ENCODE data around the gene DDR1.
A peak's percentile ranks its signal among the peaks of the same experiment; 100 is the strongest.

Gene DDR1
- 2.3 to 3.6 (median 3.1) reads per million in 3 donors for total RNA-seq

DNA sequence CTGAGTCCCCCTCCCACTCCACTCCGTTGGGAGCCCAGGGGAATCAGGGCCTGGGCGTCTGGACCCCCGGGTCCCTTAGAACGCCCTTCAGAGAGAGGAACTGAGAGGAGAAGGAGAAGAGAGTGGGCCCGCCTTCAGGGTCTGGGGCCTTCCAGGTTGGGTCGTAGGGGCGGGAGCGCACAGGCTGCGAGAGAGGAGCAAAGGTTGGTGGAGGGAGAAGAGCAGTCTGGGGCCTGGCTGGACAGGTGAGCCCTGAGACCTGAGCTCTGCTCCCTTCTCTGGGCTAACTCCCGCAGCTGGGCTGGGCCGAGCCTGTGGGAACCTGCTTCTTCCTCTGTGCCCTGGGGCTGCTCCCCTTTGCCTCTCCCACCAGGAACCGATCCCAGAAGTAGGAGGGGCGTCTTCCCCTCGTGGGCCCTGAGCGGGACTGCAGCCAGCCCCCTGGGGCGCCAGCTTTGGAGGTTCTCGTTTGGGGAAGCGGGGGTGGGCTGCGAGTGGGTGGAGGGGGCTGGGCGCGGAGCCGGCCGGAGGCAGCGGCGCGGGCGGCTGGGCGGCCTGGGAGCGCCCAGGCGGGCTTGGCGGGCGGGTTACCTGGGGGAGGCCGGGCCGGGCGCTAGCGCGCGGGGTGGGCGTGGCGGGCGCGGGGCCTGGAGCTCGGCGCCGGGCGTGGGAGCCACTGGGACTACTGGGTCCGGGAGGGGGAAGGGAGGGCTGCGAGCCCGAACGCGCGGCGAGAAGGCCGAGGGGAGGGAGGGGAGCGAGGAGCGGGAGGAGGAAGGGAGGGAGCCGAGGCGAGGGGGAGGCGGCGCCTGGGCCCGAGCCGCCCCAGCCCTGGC is at the start of gene DDR1:
TSS of gene DDR1 (plus strand) at position 835 of the 836 bp plus-strand sequence. CDS start 4,211 bp downstream, outside the sequence.
- peak; percentile 19 to 38 (median 31) for DNase-seq
- Histone ChIP-seq H3K27ac (ENCODE audit: insufficient read depth, low read length, poor library complexity, severe bottlenecking) (no peak within 1 kb of the TSS), H3K36me3 (ENCODE audit: control insufficient read depth, insufficient read depth, low read length) (no peaks in the 10 kb centered on the region), H3K4me3 (ENCODE audit: insufficient read depth, low read depth, low read length, poor library complexity, severe bottlenecking) (peak within 1 kb of the TSS; percentile 67), H3K9me3 (ENCODE audit: control insufficient read depth, low read length) (no peaks in the 10 kb centered on the region), H3K4me1 (ENCODE audit: control insufficient read depth, insufficient read depth, low read length, poor library complexity, severe bottlenecking) (peaks cover 28% of the 10 kb centered on the region), H3K27me3 (replicated peaks; ENCODE audit: control insufficient read depth, insufficient read depth, low read length, poor library complexity, severe bottlenecking) (no peaks in the 10 kb centered on the region)

DNA sequence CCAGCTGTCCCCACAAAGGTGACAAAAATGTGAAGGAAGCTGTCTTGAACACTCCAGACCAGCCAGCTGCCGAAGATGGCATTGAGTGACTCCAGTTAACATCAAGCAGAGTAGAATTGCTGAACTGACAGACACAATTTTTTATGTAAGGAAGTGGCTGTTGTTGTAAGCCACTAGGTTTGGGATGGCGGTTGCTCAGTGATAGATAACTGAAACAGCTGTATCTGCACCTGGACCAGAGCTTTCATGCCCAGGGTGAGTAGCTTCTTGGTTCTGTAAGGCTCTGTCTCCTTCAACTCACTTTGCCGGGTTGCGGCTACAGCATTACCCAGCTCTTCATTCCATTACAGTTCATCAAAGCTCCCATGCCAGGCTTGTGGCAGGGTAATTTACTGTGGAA is 49.7 kb upstream of the DDR1 start:
- Histone ChIP-seq H3K4me1 (ENCODE audit: control insufficient read depth, insufficient read depth, low read length, poor library complexity, severe bottlenecking) (peaks cover 20% of the 10 kb centered on the region), H3K27ac (ENCODE audit: insufficient read depth, low read length, poor library complexity, severe bottlenecking) (peak overlapping the region; percentile 38)

DNA sequence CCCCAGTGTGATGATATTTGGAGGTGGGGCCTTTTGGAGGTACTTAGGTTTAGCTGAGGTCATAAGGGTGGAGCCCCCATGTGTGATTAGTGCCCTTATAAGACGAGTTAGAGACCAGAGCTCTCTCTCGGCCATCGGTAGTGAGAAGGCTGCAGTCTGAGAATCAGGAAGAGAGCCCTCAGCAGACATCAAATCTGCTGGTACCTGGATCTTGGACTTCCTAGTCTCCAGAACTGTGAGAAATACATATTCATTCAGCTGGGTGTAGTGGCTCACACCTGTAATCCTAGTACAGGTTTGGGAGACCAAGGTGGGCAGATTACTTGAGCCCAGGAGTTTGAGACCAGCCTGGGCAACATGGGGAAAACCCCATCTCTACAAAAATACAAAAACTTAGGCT is 48.7 kb upstream of the DDR1 start:
- Histone ChIP-seq H3K4me3 (ENCODE audit: insufficient read depth, low read depth, low read length, poor library complexity, severe bottlenecking) (no peak overlapping the region), H3K36me3 (ENCODE audit: control insufficient read depth, insufficient read depth, low read length) (no peaks in the 10 kb centered on the region), H3K27me3 (replicated peaks; ENCODE audit: control insufficient read depth, insufficient read depth, low read length, poor library complexity, severe bottlenecking) (no peaks in the 10 kb centered on the region), H3K9me3 (ENCODE audit: control insufficient read depth, low read length) (no peaks in the 10 kb centered on the region), H3K27ac (ENCODE audit: insufficient read depth, low read length, poor library complexity, severe bottlenecking) (peak overlapping the region; percentile 38), H3K4me1 (ENCODE audit: control insufficient read depth, insufficient read depth, low read length, poor library complexity, severe bottlenecking) (peaks cover 19% of the 10 kb centered on the region)
- DNase-seq = no peak

More for the DNA sequence above, 49.7 kb upstream of the DDR1 start:
- H3K36me3 ChIP-seq (ENCODE audit: control insufficient read depth, insufficient read depth, low read length) = no peaks in the 10 kb centered on the region
- DNase-seq = no peak
- H3K27me3 ChIP-seq (replicated peaks; ENCODE audit: control insufficient read depth, insufficient read depth, low read length, poor library complexity, severe bottlenecking) = no peaks in the 10 kb centered on the region
- H3K9me3 ChIP-seq (ENCODE audit: control insufficient read depth, low read length) = no peaks in the 10 kb centered on the region
- H3K4me3 ChIP-seq (ENCODE audit: insufficient read depth, low read depth, low read length, poor library complexity, severe bottlenecking) = no peak overlapping the region

DNA sequence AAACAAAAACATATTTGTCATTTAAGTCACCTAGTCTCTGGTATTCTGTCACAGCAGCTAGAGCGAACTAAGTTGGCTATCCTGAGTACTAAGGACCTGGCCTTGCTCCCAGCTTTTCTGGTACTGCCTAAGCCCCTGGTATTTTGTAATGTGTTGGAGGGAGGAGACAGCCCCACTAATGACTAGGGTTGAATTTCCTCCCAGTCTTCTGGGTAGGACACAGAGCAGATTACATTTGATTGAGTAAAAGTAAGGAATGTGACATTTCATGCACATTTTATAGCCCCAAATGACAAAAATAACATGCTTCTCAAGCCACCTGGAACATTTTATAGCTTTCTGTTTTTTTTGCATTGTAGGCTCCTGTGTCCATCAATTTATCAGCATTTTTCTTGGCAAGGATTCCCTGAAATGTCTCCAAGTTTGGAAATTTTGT is 47.9 kb upstream of the DDR1 start:
- Histone ChIP-seq H3K27me3 (replicated peaks; ENCODE audit: control insufficient read depth, insufficient read depth, low read length, poor library complexity, severe bottlenecking) (no peaks in the 10 kb centered on the region), H3K27ac (ENCODE audit: insufficient read depth, low read length, poor library complexity, severe bottlenecking) (no peak overlapping the region), H3K4me3 (ENCODE audit: insufficient read depth, low read depth, low read length, poor library complexity, severe bottlenecking) (no peak overlapping the region), H3K9me3 (ENCODE audit: control insufficient read depth, low read length) (no peaks in the 10 kb centered on the region), H3K4me1 (ENCODE audit: control insufficient read depth, insufficient read depth, low read length, poor library complexity, severe bottlenecking) (peaks cover 10% of the 10 kb centered on the region), H3K36me3 (ENCODE audit: control insufficient read depth, insufficient read depth, low read length) (no peaks in the 10 kb centered on the region)
- no peak for DNase-seq

DNA sequence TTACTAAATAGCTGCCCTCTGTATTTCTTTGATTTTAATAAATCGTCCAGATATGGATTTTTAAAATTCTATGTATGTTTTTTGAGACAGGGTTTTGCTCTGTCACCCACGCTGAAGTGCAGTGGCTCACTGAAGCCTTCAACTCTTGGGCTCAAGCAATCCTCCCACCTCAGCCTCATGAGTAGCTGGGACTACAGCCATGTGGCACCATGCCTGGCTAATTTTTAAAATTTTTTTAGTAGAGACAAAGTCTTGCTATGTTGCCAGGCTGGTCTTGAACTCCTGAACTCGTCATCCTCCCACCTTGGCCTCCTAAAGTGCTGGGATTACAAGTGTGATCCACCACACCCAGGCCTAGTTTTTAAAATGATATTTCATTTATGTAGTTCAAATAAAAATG is 47.4 kb upstream of the DDR1 start:
- Histone ChIP-seq H3K9me3 (ENCODE audit: control insufficient read depth, low read length) (no peaks in the 10 kb centered on the region), H3K4me1 (ENCODE audit: control insufficient read depth, insufficient read depth, low read length, poor library complexity, severe bottlenecking) (peaks cover 9% of the 10 kb centered on the region), H3K4me3 (ENCODE audit: insufficient read depth, low read depth, low read length, poor library complexity, severe bottlenecking) (no peak overlapping the region), H3K36me3 (ENCODE audit: control insufficient read depth, insufficient read depth, low read length) (no peaks in the 10 kb centered on the region), H3K27ac (ENCODE audit: insufficient read depth, low read length, poor library complexity, severe bottlenecking) (no peak overlapping the region), H3K27me3 (replicated peaks; ENCODE audit: control insufficient read depth, insufficient read depth, low read length, poor library complexity, severe bottlenecking) (no peaks in the 10 kb centered on the region)
- DNase-seq = no peak

DNA sequence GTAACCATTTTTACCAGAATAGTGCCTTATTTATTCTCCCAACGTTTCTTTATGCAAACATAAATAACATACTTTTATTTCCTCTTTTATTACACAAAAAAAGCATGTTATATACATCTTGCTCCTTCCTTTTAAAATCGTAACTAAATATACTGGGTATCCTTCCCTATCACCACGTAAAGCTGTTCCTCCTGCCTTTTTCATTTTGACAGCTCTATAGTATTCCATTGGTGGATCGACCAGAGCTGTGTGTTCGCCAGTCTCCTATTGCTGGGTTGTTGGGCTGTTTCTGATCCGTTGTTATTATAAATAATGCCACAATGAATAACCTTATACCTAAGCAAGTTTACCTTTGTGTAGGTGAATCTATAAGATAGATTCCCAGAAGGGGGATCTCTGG is 46.9 kb upstream of the DDR1 start:
- Histone ChIP-seq H3K9me3 (ENCODE audit: control insufficient read depth, low read length) (no peaks in the 10 kb centered on the region), H3K4me3 (ENCODE audit: insufficient read depth, low read depth, low read length, poor library complexity, severe bottlenecking) (no peak overlapping the region), H3K27ac (ENCODE audit: insufficient read depth, low read length, poor library complexity, severe bottlenecking) (no peak overlapping the region), H3K36me3 (ENCODE audit: control insufficient read depth, insufficient read depth, low read length) (no peaks in the 10 kb centered on the region), H3K4me1 (ENCODE audit: control insufficient read depth, insufficient read depth, low read length, poor library complexity, severe bottlenecking) (peaks cover 9% of the 10 kb centered on the region), H3K27me3 (replicated peaks; ENCODE audit: control insufficient read depth, insufficient read depth, low read length, poor library complexity, severe bottlenecking) (no peaks in the 10 kb centered on the region)
- no peak for DNase-seq

DNA sequence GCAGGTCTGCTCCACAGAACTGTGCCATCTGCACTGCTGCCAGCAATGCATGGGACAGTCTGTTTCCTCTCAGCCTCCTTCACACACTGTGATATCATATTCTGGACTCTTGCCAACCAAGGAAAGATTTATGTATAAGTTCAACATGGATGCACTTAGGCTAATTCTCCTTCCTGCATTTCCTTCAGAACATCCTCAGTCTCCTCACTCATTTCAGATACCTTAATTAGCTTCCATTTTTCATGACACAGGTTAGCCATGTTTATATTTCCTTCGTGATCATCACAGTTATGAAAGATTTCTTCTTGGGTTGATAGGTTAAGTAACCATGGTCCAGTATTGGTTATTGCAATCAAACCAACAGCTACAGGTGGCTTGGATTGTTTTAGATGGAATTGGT is 46.4 kb upstream of the DDR1 start:
- H3K9me3 ChIP-seq (ENCODE audit: control insufficient read depth, low read length) = no peaks in the 10 kb centered on the region
- no peaks in the 10 kb centered on the region for H3K27me3 ChIP-seq (replicated peaks; ENCODE audit: control insufficient read depth, insufficient read depth, low read length, poor library complexity, severe bottlenecking)
- no peak for DNase-seq
- no peak overlapping the region for H3K27ac ChIP-seq (ENCODE audit: insufficient read depth, low read length, poor library complexity, severe bottlenecking)
- no peak overlapping the region for H3K4me3 ChIP-seq (ENCODE audit: insufficient read depth, low read depth, low read length, poor library complexity, severe bottlenecking)
- H3K36me3 ChIP-seq (ENCODE audit: control insufficient read depth, insufficient read depth, low read length) = no peaks in the 10 kb centered on the region
- H3K4me1 ChIP-seq (ENCODE audit: control insufficient read depth, insufficient read depth, low read length, poor library complexity, severe bottlenecking) = peaks cover 9% of the 10 kb centered on the region

DNA sequence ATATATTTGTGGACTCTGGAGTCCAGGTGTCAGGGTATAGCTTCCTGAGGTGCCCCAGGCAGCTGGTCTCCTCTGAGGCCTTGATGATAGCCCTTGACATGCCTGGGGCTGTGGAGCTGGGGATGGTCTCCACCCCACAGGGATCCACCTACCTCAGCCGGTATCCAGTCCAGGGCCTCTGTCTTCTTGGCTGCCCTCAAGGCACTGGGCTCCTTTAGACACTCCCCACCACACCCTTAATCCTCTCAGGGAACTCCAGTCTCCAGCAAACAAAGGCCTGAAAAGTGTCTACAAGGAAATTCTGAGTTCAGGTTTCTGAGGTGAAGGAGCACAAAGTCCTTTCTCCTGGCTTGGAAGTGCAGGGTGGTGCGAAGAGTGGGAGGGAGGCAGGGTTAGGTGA is 44.6 kb upstream of the DDR1 start:
- no peak overlapping the region for H3K4me3 ChIP-seq (ENCODE audit: insufficient read depth, low read depth, low read length, poor library complexity, severe bottlenecking)
- H3K36me3 ChIP-seq (ENCODE audit: control insufficient read depth, insufficient read depth, low read length) = no peaks in the 10 kb centered on the region
- peaks cover 10% of the 10 kb centered on the region for H3K4me1 ChIP-seq (ENCODE audit: control insufficient read depth, insufficient read depth, low read length, poor library complexity, severe bottlenecking)
- no peaks in the 10 kb centered on the region for H3K9me3 ChIP-seq (ENCODE audit: control insufficient read depth, low read length)
- no peak overlapping the region for H3K27ac ChIP-seq (ENCODE audit: insufficient read depth, low read length, poor library complexity, severe bottlenecking)
- DNase-seq = no peak
- H3K27me3 ChIP-seq (replicated peaks; ENCODE audit: control insufficient read depth, insufficient read depth, low read length, poor library complexity, severe bottlenecking) = no peaks in the 10 kb centered on the region

DNA sequence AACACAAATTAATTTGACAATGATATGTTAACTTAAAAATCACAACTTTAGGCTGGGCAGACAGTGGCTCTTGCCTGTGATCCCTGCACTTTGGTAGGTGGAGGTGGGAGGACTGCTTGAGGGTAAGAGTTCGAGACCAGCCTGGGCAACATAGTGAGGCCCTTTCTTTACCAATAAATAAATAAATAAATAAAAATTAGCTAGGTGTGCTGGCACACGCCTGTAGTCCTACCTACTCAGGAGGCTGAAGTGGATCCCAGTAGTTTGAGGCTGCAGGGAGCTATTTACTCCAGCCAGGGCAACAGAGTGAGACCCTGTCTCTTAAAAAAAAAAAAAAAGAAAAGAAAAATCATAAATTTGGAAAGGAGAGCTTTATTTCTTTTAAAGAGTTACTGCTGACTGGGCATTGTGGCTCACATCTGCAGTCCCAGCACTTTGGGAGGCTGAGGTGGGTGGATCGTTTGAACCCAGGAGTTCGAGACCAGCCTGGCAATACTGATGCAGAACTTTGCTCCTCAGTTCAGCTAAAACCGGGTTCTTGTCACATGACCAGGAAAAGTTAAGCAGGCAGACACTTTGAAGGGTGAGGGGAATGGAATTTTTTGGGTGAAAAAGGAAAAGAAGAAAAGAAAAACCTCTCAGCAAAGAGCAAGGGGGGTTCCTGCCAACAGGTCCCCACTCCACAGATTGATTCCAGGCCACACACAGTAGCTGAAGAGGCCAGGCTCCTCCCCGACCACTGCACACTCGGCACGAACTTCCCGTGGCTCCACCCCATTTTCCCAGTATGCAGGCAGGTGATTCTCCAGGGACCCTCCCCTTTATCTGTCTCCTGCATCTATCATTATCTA is 44.0 kb upstream of the DDR1 start:
- Histone ChIP-seq H3K27ac (ENCODE audit: insufficient read depth, low read length, poor library complexity, severe bottlenecking) (no peak overlapping the region), H3K4me3 (ENCODE audit: insufficient read depth, low read depth, low read length, poor library complexity, severe bottlenecking) (no peak overlapping the region), H3K36me3 (ENCODE audit: control insufficient read depth, insufficient read depth, low read length) (no peaks in the 10 kb centered on the region), H3K9me3 (ENCODE audit: control insufficient read depth, low read length) (no peaks in the 10 kb centered on the region), H3K27me3 (replicated peaks; ENCODE audit: control insufficient read depth, insufficient read depth, low read length, poor library complexity, severe bottlenecking) (no peaks in the 10 kb centered on the region), H3K4me1 (ENCODE audit: control insufficient read depth, insufficient read depth, low read length, poor library complexity, severe bottlenecking) (peaks cover 4% of the 10 kb centered on the region)
- no peak for DNase-seq

All from effector memory CD4-positive, alpha-beta T cell (primary cell).